NCI-H748 (cell line): ENCODE data around the gene AKAIN1.
A peak's percentile ranks its signal among the peaks of the same experiment; 100 is the strongest.

Source experiments
- DNase-seq: peaks from one replicate; lab custom pipeline; 2025; ENCODE audit not compliant: unreplicated experiment; lab: John Stamatoyannopoulos, UW

AKAIN1 gene

GRCh38 chr18:5197032-5197434 is at the start of gene AKAIN1:
Gene AKAIN1 (minus strand): TSS chr18:5197257. CDS start chr18:5197053, 204 bp downstream.
- DNase-seq: peak; percentile 70

- no peak for DNase-seq
Measured at GRCh38 chr18:5244941-5245340, 47.9 kb upstream of the AKAIN1 start.

- no peak for DNase-seq
Measured at GRCh38 chr18:5239447-5239846, 42.4 kb upstream of the AKAIN1 start.

GRCh38 chr18:5238371-5238976 is 41.4 kb upstream of the AKAIN1 start:
- peak; percentile 62 for DNase-seq

- DNase-seq: peak; percentile 97
Measured at GRCh38 chr18:5237723-5238370, 40.8 kb upstream of the AKAIN1 start.

GRCh38 chr18:5237083-5237722 is 40.1 kb upstream of the AKAIN1 start:
- DNase-seq: peak; percentile 82

GRCh38 chr18:5214583-5215351 is 17.7 kb upstream of the AKAIN1 start:
- no peak for DNase-seq

- no peak for DNase-seq
Measured at GRCh38 chr18:5207471-5208150, 10.6 kb upstream of the AKAIN1 start.

GRCh38 chr18:5198311-5198710 is 1.3 kb upstream of the AKAIN1 start:
- DNase-seq: no peak

- peak; percentile 63 for DNase-seq
Measured at GRCh38 chr18:5197461-5197860, 404 bp upstream of the AKAIN1 start.

- peak; percentile 10 for DNase-seq
Measured at GRCh38 chr18:5196253-5197031, 615 bp downstream of the AKAIN1 start.

- no peak for DNase-seq
Measured at GRCh38 chr18:5195656-5196055, 1.4 kb downstream of the AKAIN1 start.

GRCh38 chr18:5180254-5180653 is 16.8 kb downstream of the AKAIN1 start:
- DNase-seq: no peak

- no peak for DNase-seq
Measured at GRCh38 chr18:5178519-5178918, 18.5 kb downstream of the AKAIN1 start.

GRCh38 chr18:5175378-5175777 is 21.7 kb downstream of the AKAIN1 start:
- no peak for DNase-seq

GRCh38 chr18:5173646-5174045 is 23.4 kb downstream of the AKAIN1 start:
- DNase-seq: no peak

GRCh38 chr18:5173236-5173635 is 23.8 kb downstream of the AKAIN1 start:
- no peak for DNase-seq

- DNase-seq: no peak
Measured at GRCh38 chr18:5167831-5168230, 29.2 kb downstream of the AKAIN1 start.

- no peak for DNase-seq
Measured at GRCh38 chr18:5166606-5167280, 30.3 kb downstream of the AKAIN1 start.

GRCh38 chr18:5164903-5165302 is 32.2 kb downstream of the AKAIN1 start:
- DNase-seq: no peak
